AG10803 (cell line): ENCODE data around the gene MAP4.
A peak's percentile ranks its signal among the peaks of the same experiment; 100 is the strongest.
"Not testable (repeated sequence)": the region's sequence is repeated elsewhere in the genome, so short reads cannot be mapped to it uniquely, and the experiment has no call there.

Source experiments
- DNase-seq: peaks from one replicate; pipeline ENCODE4 v3.0.0; 2010; ENCODE audit warnings: low read depth
- H3K4me3 ChIP-seq: 2 replicates; pipeline ENCODE4 v1.5.1; 2011; ENCODE audit warnings: mild to moderate bottlenecking, low read length, control low read depth
- CTCF ChIP-seq: conservative IDR thresholded peaks from 2 replicates; pipeline ENCODE4 v1.5.1; 2011; ENCODE audit warnings: mild to moderate bottlenecking, low read length, control low read depth, inconsistent platforms

Gene MAP4

GRCh38 chr3:47846186-47846879 is 169.9 kb downstream of the MAP4 start:
- TF ChIP-seq CTCF: no peak
- DNase-seq: no peak

GRCh38 chr3:47841786-47842349 is 174.3 kb downstream of the MAP4 start:
- H3K4me3 ChIP-seq: no peak overlapping the region

More at GRCh38 chr3:47846186-47846879, 169.9 kb downstream of the MAP4 start:
- H3K4me3 ChIP-seq: no peak overlapping the region

GRCh38 chr3:47838503-47838902 is 177.7 kb downstream of the MAP4 start:
- no peak for DNase-seq
- no peak overlapping the region for H3K4me3 ChIP-seq
- TF ChIP-seq CTCF: no peak

More at GRCh38 chr3:47841786-47842349, 174.3 kb downstream of the MAP4 start:
- no peak for DNase-seq
- TF ChIP-seq CTCF: no peak

GRCh38 chr3:47836986-47837385 is 179.2 kb downstream of the MAP4 start:
- no peak for DNase-seq
- H3K4me3 ChIP-seq: no peak overlapping the region
- no peak for TF ChIP-seq CTCF

- not testable (repeated sequence) for H3K4me3 ChIP-seq, DNase-seq
These were observed 186.7 kb downstream of the MAP4 start for GRCh38 chr3:47829482-47829881.

- peak overlapping the region; percentile 94 for H3K4me3 ChIP-seq
- TF ChIP-seq CTCF: no peak
- no peak for DNase-seq
These were observed 190.6 kb downstream of the MAP4 start for GRCh38 chr3:47825590-47825989.

GRCh38 chr3:47824541-47825473 is 191.4 kb downstream of the MAP4 start:
- DNase-seq: peak; percentile 83
- H3K4me3 ChIP-seq: peak overlapping the region; percentile 94
- TF ChIP-seq CTCF: peak; percentile 35
